HEK293 (cell line): Measurements from ENCODE around the gene CD9.

Experiments used
- CTCF ChIA-PET: fragments of 350-600 bp; formaldehyde crosslinking; extraction: SDS; loops from one replicate; lab custom pipeline; 2021; ENCODE audit warnings: antibody characterized with exemption; lab: Yijun Ruan, JAX
- POLR2A ChIA-PET: fragments of 300-600 bp; formaldehyde crosslinking; extraction: SDS; loops from one replicate; lab custom pipeline; 2020; ENCODE audit warnings: antibody characterized with exemption, inconsistent platforms; lab: Yijun Ruan, JAX
- H3K27ac ChIP-seq: fragments of 200-500 bp; sonication (Bioruptor generic); 2 replicates; pipeline ENCODE4 v1.5.1; 2014; ENCODE audit warnings: low read depth, low read length, control low read depth, inconsistent platforms; ENCODE audit errors: extremely low read depth
- H3K36me3 ChIP-seq, 2 experiments: fragments of 200-500 bp in 1 of 2; sonication (Bioruptor generic) in 1 of 2; 1 replicate in 1 of 2; 2 replicates in 1 of 2; pipeline ENCODE4 v1.5.1; 2014 to 2017; ENCODE audit warnings: inconsistent platforms in 2 of 2, low read length in 2 of 2; ENCODE audit not compliant: control insufficient read depth in 2 of 2, insufficient read depth in 1 of 2
- H3K4me1 ChIP-seq: fragments of 200-500 bp; sonication (Bioruptor generic); 2 replicates; pipeline ENCODE4 v1.5.1; 2014; ENCODE audit warnings: mild to moderate bottlenecking, low read length, inconsistent platforms; ENCODE audit not compliant: control insufficient read depth, insufficient read depth
- H3K4me3 ChIP-seq: 2 replicates; pipeline ENCODE4 v1.5.1; 2011; ENCODE audit warnings: low read depth, mild to moderate bottlenecking, control low read depth, low read length, moderate library complexity
- H3K9me3 ChIP-seq: fragments of 200-500 bp; sonication (Bioruptor generic); 2 replicates; pipeline ENCODE4 v1.5.1; 2014; ENCODE audit warnings: low read depth, low read length, inconsistent platforms; ENCODE audit not compliant: control insufficient read depth, insufficient read depth
- GLI2 ChIP-seq: fragments of 450-650 bp; formaldehyde crosslinking; IDR thresholded peaks from 2 replicates; pipeline ENCODE4; 2017; ENCODE audit warnings: missing biosample characterization, missing genetic modification characterization, low read depth, borderline replicate concordance
- GLI4 ChIP-seq: fragments of 450-650 bp; formaldehyde crosslinking; IDR thresholded peaks from 2 replicates; pipeline ENCODE4 v1.5.1; 2016; ENCODE audit warnings: missing biosample characterization, missing genetic modification characterization
- MEIS1 ChIP-seq: sonication (generic); formaldehyde crosslinking; IDR thresholded peaks from 2 replicates; pipeline ENCODE4 v1.8.1; 2022; ENCODE audit warnings: missing genetic modification reagents, mild to moderate bottlenecking, borderline replicate concordance
- PRDM1 ChIP-seq: fragments of 450-650 bp; formaldehyde crosslinking; IDR thresholded peaks from 2 replicates; pipeline ENCODE4; 2016; ENCODE audit warnings: missing biosample characterization, missing genetic modification characterization
- SETDB1 ChIP-seq: IDR thresholded peaks from one replicate; pipeline ENCODE4 v1.6.1; 2017; ENCODE audit warnings: mild to moderate bottlenecking, low read length, moderate library complexity, mixed read lengths; ENCODE audit not compliant: insufficient read length
- SP2 ChIP-seq: fragments of 450-650 bp; formaldehyde crosslinking; IDR thresholded peaks from 2 replicates; pipeline ENCODE4 v1.5.1; 2016; ENCODE audit warnings: missing biosample characterization, missing genetic modification characterization
- ZBTB8A ChIP-seq: fragments of 450-650 bp; formaldehyde crosslinking; IDR thresholded peaks from 2 replicates; pipeline ENCODE4 v1.5.1; 2016; ENCODE audit warnings: missing biosample characterization, missing genetic modification characterization
- ZIC2 ChIP-seq: fragments of 450-650 bp; formaldehyde crosslinking; IDR thresholded peaks from 2 replicates; pipeline ENCODE4 v1.5.1; 2016; ENCODE audit warnings: missing biosample characterization, missing genetic modification characterization
- ZNF341 ChIP-seq: fragments of 450-650 bp; formaldehyde crosslinking; IDR thresholded peaks from 2 replicates; pipeline ENCODE4; 2016; ENCODE audit warnings: low read depth, missing biosample characterization, missing genetic modification characterization
- ZNF596 ChIP-seq: fragments of 450-650 bp; IDR thresholded peaks from 2 replicates; pipeline ENCODE4 v1.5.0; 2018; ENCODE audit warnings: missing biosample characterization, mild to moderate bottlenecking, missing genetic modification characterization, moderate library complexity
- ZNF701 ChIP-seq: fragments of 450-650 bp; formaldehyde crosslinking; IDR thresholded peaks from 2 replicates; pipeline ENCODE4 v1.5.1; 2016; ENCODE audit warnings: missing biosample characterization, missing genetic modification characterization
- ZNF707 ChIP-seq: fragments of 450-650 bp; formaldehyde crosslinking; IDR thresholded peaks from 2 replicates; pipeline ENCODE4 v1.5.1; 2016; ENCODE audit warnings: missing biosample characterization, missing genetic modification characterization
- ZNF792 ChIP-seq: fragments of 450-650 bp; formaldehyde crosslinking; IDR thresholded peaks from 2 replicates; pipeline ENCODE4 v1.5.1; 2016; ENCODE audit warnings: missing biosample characterization, missing genetic modification characterization
- TF ChIP-seq, protein P1 (sequence below): fragments of 450-650 bp; formaldehyde crosslinking; IDR thresholded peaks from 2 replicates; pipeline ENCODE4 v1.5.1; 2016; ENCODE audit warnings: missing biosample characterization, missing genetic modification characterization, low read depth
- TF ChIP-seq, protein P2 (sequence below): fragments of 450-650 bp; IDR thresholded peaks from 2 replicates; pipeline ENCODE4 v1.5.1; 2018; ENCODE audit warnings: missing biosample characterization, missing genetic modification characterization
- TF ChIP-seq, protein P3 (sequence below): fragments of 450-650 bp; formaldehyde crosslinking; IDR thresholded peaks from 2 replicates; pipeline ENCODE4 v1.5.1; 2016; ENCODE audit warnings: missing biosample characterization, missing genetic modification characterization
- TF ChIP-seq, protein P4 (sequence below): fragments of 450-650 bp; formaldehyde crosslinking; IDR thresholded peaks from 2 replicates; pipeline ENCODE4 v1.5.1; 2016; ENCODE audit warnings: missing biosample characterization, missing genetic modification characterization

The CD9 gene

DNA sequence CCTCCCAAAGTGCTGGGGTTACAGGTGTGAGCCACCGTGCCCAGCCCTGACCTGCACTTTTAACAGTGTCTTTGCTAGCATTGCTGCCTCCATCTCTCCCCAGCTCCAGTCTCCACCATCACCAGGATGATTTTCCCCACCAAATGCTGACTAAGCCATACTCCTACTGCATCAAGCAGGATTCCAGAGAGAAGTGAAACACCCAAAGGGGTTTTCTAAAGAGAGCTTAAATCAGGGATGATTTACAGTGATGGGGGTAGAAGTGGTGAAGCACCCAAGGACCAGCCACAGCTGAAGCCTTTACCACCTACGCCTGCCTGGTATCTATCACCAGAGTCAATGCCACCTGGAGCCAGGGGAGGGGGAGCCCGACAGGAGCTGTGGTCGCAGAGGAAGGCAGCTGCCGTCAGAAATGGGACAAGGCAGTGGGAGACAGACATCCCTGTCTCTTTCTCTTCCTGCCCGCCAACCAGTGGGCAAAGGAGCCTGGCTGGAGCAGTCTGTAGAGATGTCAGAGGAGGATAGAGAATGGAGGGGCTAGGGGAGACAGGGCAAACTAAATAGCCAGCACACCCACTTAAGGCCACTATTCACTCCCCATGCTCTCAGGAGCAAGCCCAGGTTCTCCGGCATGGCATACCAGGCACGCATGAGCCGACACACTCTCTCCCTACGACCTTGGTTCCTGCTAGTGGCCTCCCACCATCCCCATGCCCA, 22.4 kb upstream of the CD9 start (continued):
- TF ChIP-seq, protein P1, sequence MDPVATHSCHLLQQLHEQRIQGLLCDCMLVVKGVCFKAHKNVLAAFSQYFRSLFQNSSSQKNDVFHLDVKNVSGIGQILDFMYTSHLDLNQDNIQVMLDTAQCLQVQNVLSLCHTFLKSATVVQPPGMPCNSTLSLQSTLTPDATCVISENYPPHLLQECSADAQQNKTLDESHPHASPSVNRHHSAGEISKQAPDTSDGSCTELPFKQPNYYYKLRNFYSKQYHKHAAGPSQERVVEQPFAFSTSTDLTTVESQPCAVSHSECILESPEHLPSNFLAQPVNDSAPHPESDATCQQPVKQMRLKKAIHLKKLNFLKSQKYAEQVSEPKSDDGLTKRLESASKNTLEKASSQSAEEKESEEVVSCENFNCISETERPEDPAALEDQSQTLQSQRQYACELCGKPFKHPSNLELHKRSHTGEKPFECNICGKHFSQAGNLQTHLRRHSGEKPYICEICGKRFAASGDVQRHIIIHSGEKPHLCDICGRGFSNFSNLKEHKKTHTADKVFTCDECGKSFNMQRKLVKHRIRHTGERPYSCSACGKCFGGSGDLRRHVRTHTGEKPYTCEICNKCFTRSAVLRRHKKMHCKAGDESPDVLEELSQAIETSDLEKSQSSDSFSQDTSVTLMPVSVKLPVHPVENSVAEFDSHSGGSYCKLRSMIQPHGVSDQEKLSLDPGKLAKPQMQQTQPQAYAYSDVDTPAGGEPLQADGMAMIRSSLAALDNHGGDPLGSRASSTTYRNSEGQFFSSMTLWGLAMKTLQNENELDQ (tag by site-specific recombination): no peak
- TF ChIP-seq PRDM1 (no peak), GLI4 (tag by site-specific recombination) (no peak), SETDB1 (no peak), ZNF701 (tag by site-specific recombination) (no peak), ZNF792 (tag by site-specific recombination) (no peak)
- TF ChIP-seq, protein P2, sequence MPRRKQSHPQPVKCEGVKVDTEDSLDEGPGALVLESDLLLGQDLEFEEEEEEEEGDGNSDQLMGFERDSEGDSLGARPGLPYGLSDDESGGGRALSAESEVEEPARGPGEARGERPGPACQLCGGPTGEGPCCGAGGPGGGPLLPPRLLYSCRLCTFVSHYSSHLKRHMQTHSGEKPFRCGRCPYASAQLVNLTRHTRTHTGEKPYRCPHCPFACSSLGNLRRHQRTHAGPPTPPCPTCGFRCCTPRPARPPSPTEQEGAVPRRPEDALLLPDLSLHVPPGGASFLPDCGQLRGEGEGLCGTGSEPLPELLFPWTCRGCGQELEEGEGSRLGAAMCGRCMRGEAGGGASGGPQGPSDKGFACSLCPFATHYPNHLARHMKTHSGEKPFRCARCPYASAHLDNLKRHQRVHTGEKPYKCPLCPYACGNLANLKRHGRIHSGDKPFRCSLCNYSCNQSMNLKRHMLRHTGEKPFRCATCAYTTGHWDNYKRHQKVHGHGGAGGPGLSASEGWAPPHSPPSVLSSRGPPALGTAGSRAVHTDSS: no peak
- TF ChIP-seq, protein P3, sequence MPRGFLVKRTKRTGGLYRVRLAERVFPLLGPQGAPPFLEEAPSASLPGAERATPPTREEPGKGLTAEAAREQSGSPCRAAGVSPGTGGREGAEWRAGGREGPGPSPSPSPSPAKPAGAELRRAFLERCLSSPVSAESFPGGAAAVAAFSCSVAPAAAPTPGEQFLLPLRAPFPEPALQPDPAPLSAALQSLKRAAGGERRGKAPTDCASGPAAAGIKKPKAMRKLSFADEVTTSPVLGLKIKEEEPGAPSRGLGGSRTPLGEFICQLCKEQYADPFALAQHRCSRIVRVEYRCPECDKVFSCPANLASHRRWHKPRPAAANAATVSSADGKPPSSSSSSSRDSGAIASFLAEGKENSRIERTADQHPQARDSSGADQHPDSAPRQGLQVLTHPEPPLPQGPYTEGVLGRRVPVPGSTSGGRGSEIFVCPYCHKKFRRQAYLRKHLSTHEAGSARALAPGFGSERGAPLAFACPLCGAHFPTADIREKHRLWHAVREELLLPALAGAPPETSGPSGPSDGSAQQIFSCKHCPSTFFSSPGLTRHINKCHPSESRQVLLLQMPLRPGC (tag by site-specific recombination): no peak

DNA sequence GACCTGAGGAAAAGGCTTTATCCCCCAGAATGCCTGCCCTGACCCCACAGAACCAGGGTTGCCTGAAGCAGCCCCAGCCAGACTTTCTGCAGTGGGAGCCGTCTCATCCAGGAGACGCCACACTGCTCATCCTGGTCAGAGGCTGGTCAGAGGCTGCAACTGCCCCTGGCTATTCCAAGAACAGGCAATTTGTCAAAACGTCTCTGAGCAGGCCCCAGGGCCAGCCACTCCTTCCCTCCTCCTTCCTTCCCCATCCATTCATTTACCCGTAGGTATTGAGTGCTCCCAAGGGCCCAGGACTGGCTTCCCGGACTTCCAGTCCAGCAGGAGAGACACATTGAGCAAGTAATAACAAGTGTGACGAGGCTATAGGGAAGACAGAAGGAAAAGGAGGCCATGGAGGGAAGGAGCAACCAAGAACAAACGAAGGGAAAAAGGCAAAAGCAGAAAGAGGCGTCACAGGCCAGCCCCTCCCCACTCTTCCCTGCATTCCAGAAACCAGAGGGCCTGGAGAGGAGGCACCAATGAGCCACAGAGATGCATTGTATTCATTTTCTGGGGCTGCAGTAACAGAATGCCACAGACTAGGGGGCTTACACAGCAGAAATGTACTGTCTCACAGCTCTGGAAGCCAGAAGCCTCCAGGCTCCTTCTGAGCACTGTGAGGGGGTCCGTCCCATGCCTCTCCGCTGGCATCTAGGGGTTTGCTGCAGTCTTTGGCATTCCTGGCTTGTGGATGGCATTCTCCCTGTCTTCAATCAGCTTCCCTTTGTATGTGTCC, 21.0 kb upstream of the CD9 start:
- CTCF ChIA-PET: interaction anchor here (1.2 kb wide), 1 partner anchor 16 kb away, joined by 6 read pairs; no protein-coding TSS in a partner anchor

DNA sequence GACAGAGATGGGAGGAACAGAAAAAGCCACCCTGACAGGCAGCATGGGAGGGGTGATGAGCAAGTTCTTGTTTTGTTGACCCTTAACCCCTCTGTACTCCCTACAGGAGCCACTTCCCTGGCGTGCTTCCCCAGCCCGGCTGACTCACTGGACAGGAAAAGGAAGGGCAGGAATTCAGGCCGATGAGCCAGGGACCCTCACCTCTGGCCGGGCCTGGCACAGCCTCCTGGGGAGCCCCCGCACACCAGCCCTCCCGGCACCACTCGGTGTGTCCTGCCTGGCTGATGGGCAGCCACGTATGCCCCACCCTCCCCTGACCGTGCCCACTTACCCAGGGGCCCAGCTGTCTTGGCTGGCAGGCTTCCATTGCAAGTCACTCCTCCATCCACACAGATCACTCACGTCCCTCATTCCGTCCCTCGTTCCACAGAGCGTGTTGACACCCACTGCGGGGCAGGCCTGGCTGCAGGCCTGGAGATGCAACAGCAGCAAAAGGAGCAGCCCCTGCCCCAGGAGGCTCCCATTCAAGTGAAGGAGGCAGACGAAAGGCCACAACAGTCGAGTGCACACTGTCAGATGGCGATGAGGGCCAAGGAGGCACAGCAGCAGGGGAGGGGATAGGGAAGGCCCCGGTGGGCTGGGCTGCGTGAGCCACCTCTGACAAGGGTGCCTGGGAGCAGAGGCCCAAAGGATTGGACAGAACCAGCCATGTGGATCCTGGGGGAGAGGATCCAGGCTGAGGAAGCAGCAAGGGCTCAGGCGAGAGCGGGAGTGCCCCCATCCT, 19.7 kb upstream of the CD9 start:
- H3K27ac ChIP-seq: no peak overlapping the region
- H3K36me3 ChIP-seq: no peaks in the 10 kb centered on the region
- no peaks in the 10 kb centered on the region for H3K9me3 ChIP-seq
- H3K4me3 ChIP-seq: no peak overlapping the region
- ChIA-PET POLR2A (no interaction called here), CTCF (interaction anchor here (1.2 kb wide), 1 partner anchor 15 kb away, joined by 6 read pairs; no protein-coding TSS in a partner anchor)
- TF ChIP-seq ZIC2 (tag by site-specific recombination) (no peak), GLI2 (tag by site-specific recombination) (no peak), ZNF596 (tag by site-specific recombination) (no peak), ZNF707 (tag by site-specific recombination) (no peak), ZBTB8A (tag by site-specific recombination) (no peak), MEIS1 (CRISPR knock-in tag) (no peak), ZNF341 (no peak)
- peaks cover 7% of the 10 kb centered on the region; the same call in 1 of the 2 replicates for H3K4me1 ChIP-seq

More for the DNA sequence above, 21.0 kb upstream of the CD9 start:
- Histone ChIP-seq H3K36me3 (no peaks in the 10 kb centered on the region), H3K9me3 (no peaks in the 10 kb centered on the region), H3K4me1 (peaks cover 7% of the 10 kb centered on the region; the same call in 1 of the 2 replicates), H3K4me3 (no peak overlapping the region), H3K27ac (no peak overlapping the region)
- POLR2A ChIA-PET: no interaction called here
- TF ChIP-seq, protein P4, sequence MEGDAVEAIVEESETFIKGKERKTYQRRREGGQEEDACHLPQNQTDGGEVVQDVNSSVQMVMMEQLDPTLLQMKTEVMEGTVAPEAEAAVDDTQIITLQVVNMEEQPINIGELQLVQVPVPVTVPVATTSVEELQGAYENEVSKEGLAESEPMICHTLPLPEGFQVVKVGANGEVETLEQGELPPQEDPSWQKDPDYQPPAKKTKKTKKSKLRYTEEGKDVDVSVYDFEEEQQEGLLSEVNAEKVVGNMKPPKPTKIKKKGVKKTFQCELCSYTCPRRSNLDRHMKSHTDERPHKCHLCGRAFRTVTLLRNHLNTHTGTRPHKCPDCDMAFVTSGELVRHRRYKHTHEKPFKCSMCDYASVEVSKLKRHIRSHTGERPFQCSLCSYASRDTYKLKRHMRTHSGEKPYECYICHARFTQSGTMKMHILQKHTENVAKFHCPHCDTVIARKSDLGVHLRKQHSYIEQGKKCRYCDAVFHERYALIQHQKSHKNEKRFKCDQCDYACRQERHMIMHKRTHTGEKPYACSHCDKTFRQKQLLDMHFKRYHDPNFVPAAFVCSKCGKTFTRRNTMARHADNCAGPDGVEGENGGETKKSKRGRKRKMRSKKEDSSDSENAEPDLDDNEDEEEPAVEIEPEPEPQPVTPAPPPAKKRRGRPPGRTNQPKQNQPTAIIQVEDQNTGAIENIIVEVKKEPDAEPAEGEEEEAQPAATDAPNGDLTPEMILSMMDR (tag by site-specific recombination): 0 out of 2 replicates have a peak, but pooled peaks have one; percentile 21
- TF ChIP-seq SP2 (tag by site-specific recombination): no peak
